GM21390 (cell line): Measurements from ENCODE around the gene PIK3R5.
"Not testable (repeated sequence)": the region's sequence is repeated elsewhere in the genome, so short reads cannot be mapped to it uniquely, and the experiment has no call there.

Experiments
- ATAC-seq: cut with Tn5 transposase; IDR thresholded peaks from one replicate; pipeline ENCODE4 v1.9.1; 2021; ENCODE audit not compliant: unreplicated experiment

PIK3R5 gene

DNA sequence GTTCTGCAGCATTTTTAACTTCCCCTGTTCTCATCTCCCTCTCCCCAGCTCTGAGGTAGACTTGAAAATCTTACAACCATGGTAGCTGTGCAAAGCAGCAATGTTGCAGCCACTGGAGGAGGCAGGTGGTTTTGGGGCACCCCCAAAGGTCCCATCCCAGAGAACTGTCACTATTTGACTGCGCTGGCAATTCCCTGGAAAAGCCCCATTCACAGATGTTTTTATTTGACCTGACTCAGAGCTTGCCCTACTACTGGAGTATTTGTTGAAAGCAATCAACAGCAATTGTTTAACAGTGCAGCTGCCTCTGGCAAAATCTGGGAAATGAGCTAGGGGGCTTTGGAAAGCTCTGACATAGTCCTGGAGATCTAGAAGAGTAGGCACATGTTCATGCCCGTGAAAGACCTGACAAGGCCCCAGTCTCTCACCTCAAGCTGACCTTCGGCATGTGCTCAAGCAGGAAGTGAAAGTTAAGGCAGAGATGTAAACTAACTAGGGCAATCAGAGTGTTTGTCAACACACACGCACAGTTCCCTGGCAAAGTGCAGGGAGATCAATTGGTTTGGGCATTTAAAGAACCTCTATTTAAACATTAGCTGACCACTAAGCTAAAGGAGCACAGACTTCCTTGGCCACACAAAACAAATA, 19.7 kb upstream of the PIK3R5 start:
- ATAC-seq: no peak

DNA sequence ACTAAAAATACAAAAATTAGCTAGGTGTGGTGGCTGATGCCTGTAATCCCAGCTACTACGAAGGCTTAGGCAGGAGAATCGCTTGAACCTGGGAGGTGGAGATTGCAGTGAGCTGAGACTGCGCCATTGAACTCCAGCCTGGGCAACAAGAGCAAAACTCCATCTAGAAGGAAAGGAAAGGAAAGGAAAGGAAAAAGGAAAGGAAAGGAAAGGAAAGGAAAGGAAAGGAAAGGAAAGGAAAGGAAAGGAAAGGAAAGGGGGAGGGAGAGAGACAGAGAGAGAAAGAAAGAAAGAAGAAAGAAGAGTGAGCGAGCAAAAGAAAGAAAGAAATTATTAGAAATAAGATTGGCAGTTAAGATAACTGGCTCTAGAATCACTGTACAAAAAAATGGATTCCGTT, 18.7 kb upstream of the PIK3R5 start:
- ATAC-seq: not testable (repeated sequence)

- no peak for ATAC-seq
Observed at GRCh38 chr17:8981443-8981842, 15.9 kb upstream of the PIK3R5 start.

GRCh38 chr17:8979715-8980114, 14.2 kb upstream of the PIK3R5 start:
- no peak for ATAC-seq

DNA sequence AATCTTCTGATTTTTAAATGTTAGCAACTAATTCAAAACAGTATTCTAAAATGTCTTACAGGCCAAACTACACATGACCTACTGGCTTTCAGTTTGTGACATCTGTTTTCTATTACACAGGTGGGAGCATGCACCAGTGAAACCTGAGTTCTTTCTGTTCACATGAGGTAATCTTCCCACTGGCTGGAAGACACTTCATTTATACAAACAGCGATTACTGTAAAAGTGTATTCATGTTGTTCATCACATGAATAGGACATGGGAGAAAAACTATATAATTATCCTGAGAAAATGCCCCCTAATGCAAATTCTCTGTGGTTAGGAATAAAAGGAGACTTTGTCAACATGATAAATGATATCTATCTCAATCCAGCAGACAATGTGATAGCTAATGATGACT, 11.1 kb upstream of the PIK3R5 start:
- ATAC-seq: no peak

DNA sequence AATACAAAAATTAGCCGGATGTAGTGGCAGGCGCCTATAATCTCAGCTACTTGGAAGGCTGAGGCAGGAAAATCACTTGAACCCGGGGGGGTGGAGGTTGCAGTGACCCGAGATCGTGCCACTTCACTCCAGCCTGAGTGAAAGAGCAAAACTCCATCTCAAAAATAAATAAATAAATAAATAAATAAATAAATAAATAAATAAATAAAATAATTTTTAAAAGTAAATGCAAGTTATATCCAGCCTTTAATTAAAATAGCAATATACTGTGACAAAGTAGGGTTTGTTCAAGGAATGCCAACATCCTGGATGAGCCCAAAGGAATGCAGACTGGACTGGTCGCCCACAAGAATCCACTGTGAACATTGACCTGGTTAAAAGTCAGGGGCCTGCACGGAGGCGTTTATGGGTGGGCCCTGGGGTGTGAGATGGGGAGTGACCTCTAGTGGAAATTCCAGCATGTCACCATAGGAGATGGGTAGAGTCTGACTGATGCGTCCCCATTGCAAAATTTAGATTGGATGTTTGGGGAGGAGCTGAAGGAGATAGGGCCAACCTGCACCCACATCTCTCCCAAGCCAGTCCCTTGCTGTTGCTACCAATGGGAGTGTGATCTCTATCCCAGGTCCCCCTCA, 9.7 kb upstream of the PIK3R5 start:
- no peak for ATAC-seq

DNA sequence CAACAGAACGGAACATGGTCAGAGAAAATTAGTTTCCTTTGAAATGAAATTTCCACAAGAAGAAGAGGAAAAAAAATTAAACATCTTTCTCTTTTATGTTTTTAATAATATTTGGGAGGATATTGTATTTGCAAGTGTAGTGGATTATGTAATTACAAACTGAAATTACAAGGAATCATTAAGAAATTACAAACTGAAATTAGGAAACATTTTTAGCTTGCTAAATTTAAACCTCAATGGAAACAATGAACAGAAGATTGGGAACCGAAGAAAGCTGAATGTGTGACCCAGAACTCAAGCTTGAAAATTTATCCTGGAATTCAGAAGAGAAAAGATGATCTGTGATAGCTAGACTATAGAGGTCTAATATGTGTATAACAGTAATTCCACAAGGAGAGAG, 4.4 kb upstream of the PIK3R5 start:
- no peak for ATAC-seq

GRCh38 chr17:8968503-8968902, 3.0 kb upstream of the PIK3R5 start:
- no peak for ATAC-seq

DNA sequence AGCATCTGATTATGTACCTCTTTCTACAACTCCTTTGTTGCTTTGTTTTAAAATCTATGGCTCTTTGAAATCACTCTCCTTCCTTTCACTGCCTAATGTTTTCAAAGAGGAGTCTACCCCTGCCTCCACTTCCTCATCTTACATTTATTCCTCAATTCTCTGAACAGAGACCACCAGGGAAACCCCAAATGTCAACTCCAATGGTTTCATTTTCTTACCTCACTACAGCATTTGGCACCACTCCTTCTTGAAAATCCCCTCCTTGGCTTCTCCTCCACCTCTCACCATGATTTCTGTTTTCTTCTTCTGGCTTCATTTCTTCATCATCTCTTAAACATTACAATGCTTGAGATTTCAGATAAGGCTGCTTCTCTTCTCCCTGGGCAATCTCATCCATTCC, 2.4 kb upstream of the PIK3R5 start:
- no peak for ATAC-seq

GRCh38 chr17:8966926-8967325, 1.4 kb upstream of the PIK3R5 start:
- ATAC-seq: no peak

- ATAC-seq: peak; percentile 22
Observed at GRCh38 chr17:8964801-8965393, 610 bp downstream of the PIK3R5 start.

- ATAC-seq: no peak
Observed at GRCh38 chr17:8963647-8964258, 1.8 kb downstream of the PIK3R5 start.

GRCh38 chr17:8963014-8963413, 2.5 kb downstream of the PIK3R5 start:
- no peak for ATAC-seq

GRCh38 chr17:8961829-8962228, 3.7 kb downstream of the PIK3R5 start:
- ATAC-seq: no peak

DNA sequence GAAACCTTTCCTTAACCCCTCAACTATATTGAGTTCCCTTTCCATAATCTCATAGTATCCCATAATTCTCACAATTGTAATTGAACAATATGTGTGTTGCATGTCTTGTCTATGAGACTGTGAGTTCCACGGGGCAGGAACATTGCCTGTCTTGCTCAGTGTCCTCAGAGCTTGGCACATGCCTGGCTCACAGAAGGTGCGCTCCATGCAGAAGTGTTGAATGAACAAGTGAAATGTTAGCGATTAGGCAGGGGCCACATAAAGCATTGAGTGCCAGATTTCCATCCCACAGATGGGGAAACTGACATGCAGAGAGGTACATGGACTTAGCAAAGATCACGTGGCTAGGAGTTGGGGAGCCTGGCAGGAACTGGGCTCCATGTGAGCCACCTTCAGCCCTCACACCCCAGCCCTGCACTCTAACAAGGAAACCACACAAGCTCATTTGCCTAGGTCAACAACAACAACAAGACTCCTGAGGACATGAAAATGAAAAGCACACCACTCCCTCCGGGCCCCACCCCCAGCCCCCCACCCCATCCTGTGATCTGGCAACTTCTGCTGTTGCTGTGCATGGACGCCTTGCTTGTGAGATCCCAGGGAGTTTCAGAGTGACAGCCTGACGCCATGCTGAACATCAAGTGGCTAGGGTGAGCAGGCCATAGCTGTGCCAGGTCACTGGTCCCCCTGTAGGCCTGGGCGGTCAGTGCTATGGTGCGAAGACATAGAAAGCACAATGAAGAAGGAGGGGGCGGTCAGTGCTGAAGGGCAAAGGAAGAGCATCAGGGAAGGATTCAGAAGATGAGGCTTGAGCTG, 5.0 kb downstream of the PIK3R5 start:
- no peak for ATAC-seq

- ATAC-seq: no peak
Observed at GRCh38 chr17:8959312-8959918, 6.1 kb downstream of the PIK3R5 start.

- no peak for ATAC-seq
Observed at GRCh38 chr17:8957721-8958120, 7.8 kb downstream of the PIK3R5 start.

- ATAC-seq: peak; percentile 63
Observed at GRCh38 chr17:8956465-8956902, 9.0 kb downstream of the PIK3R5 start.

- ATAC-seq: no peak
Observed at GRCh38 chr17:8955021-8955959, 10.2 kb downstream of the PIK3R5 start.

- ATAC-seq: no peak
Observed at GRCh38 chr17:8954339-8954738, 11.2 kb downstream of the PIK3R5 start.
